HG03442 (cell line): ENCODE results near the gene SLC25A38.

Experiments
- ATAC-seq: cut with Tn5 transposase; IDR thresholded peaks from one replicate; pipeline ENCODE4 v1.9.1; 2021; ENCODE audit warnings: mild to moderate bottlenecking, moderate library complexity; ENCODE audit not compliant: unreplicated experiment

Gene SLC25A38

DNA sequence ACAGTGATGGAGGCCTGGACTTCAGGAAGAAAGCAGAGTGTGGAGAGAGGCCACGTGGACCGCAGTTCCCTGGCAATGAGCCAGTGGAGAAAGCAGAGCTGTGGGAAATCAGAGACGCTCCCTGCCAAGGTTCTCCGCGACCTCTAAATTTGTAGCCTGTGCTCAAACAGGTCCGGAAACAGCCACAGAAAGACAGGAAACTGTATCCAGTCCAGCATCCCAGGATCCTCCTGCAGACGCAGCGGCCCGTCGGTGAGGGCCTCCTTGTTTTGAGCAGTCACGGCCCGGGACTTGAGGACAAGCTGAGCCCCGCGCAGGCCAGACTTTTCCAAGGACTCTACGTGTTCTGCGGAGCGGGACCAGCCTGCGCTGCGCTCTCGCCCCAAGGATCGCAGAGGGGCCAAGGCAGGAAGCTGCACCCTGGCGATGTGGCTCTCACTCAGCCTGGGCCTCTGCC lies 45.6 kb downstream of the SLC25A38 start:
- no peak for ATAC-seq

DNA sequence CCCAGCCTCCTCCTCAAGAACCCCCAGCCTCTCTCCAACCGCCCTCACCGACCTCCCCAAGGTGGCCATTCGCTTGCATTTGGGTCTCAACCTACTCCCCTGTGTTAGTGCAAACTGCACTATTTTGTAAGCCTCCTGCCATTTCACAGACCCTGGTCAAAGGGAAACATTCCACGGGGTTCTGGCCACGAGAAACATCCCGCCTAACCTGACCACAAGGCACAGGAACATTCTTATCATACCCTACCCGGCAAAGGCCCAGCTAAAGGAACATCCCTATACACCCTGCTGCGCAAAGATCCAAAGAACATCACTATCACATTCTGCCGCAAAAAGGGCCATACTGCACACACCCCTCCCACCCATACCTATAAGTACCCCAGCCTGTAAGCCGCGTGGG lies 46.3 kb downstream of the SLC25A38 start:
- no peak for ATAC-seq

- no peak for ATAC-seq
Measured at GRCh38 chr3:39432342-39432741, 49.2 kb downstream of the SLC25A38 start.

GRCh38 chr3:39433642-39434041 lies 50.5 kb downstream of the SLC25A38 start:
- no peak for ATAC-seq

GRCh38 chr3:39434574-39434973 lies 51.4 kb downstream of the SLC25A38 start:
- ATAC-seq, result peak; percentile 79

DNA sequence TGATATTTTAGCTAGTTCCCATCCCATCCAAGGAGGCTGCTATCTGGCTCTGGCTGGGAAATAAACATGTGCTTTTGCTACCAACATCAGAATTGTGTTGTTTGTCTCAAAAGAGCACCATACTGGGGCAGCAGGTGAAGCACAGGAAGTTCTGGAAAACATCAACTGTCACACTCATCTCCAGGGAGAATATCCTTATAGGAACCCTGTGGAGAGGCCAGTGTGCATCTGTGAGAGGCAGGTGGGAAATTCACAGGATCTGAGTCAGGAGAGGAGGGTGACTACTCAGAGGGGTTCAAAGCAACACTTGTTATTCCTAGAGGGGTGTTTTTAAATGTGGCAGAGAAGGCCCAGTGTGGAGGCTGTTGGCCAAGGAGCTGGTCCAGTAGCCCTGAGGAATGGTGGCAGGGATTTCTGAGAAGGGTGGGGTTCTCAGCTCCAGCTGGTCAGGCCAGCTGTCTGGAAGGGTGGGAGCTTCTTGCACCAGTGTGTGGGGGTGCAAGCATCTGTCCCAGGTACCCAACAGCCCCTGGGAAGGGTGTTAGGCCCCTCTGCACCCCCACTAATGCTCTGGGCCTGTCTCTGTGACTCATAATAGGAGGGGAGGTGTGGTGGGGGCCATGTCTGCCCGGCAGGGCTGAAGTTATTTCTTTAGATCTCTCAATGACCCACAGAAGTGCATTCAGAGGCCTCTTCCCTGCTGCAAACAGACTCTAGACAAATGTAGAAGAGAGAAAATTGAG lies 52.0 kb downstream of the SLC25A38 start:
- no peak for ATAC-seq

GRCh38 chr3:39438880-39439279 lies 55.7 kb downstream of the SLC25A38 start:
- no peak for ATAC-seq

DNA sequence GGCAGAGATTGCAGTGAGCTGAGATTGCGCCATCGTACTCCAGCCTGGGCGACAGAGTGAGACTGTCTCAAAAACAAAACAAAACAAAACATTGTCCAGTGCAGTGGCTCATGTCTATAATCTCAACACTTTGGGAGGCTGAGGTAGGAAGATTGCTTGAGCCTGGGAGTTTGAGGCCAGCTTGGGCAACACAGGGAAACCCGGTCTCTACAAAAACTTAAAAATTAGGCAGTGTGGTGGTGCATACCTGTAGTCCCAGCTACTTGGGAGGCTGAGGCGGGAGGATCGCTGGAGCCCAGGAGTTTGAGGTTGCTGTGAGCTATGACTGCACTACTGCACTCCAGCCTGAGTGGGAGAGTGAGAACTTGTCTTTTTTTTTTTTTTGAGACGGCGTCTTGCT lies 57.1 kb downstream of the SLC25A38 start:
- no peak for ATAC-seq

GRCh38 chr3:39443530-39443929 lies 60.4 kb downstream of the SLC25A38 start:
- no peak for ATAC-seq

- no peak for ATAC-seq
Measured at GRCh38 chr3:39445927-39446326, 62.8 kb downstream of the SLC25A38 start.

GRCh38 chr3:39446444-39446843 lies 63.3 kb downstream of the SLC25A38 start:
- ATAC-seq, result no peak
